ENCODE results near the gene HDDC3.
A peak's percentile ranks its signal among the peaks of the same experiment; 100 is the strongest.

Gene HDDC3, protein sequence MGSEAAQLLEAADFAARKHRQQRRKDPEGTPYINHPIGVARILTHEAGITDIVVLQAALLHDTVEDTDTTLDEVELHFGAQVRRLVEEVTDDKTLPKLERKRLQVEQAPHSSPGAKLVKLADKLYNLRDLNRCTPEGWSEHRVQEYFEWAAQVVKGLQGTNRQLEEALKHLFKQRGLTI

DNA sequence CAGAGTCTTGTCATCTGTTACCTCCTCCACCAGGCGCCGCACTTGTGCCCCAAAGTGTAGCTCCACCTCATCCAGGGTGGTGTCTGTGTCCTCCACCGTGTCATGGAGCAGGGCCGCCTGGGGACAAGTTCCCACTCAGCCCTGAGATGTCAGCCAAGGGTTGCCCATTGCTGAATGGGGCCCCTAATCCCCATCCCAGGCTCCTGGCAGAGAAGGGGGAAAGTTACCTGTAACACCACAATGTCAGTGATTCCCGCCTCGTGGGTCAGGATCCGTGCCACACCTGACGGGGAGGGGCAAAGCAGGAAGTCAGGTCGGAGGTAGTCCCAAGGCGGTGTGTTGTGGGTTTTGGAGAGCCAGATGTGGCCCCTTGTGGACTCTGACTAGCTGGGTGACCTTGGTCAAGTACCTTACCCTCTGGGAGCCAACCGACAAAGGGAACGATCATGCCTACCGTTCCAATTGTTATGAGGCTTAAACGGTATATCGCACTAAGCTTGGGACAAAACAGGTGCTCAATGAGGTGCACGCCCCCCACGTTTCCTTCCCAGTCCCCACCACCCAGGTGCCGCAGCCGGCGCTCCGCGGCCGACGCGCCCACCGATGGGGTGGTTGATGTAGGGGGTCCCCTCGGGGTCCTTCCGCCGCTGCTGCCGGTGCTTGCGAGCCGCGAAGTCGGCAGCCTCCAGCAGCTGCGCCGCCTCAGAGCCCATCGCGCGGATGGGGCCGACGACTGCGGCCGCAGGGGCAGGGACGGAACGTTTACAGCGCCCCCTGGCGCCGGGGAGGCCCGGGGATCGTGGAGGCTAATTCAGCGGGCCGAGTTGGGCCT, at the start of gene HDDC3:
Gene HDDC3, minus strand, starts transcription at position 722 of the 832 bp plus-strand sequence. Its CDS starts 9 bp downstream, at position 713.
- DNase-seq: peak; percentile 89

DNA sequence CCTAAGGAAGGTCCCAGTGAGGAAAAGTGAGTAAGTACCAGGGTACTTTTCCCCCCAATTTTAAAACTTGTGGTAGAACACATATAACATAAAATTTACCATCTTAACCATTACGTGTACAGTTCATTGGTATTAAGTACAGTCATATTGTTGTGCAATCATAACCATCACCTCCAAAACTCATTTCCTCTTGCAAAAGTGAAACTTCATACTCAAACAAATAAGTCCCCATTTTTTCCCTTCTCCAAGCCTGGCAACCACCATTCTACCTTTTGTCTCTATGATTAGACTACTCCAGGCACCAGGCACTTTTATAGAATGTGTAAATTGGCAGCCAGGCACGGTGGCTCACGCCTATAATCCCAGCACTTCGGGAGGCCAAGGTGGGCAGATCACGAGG, 49.8 kb upstream of the HDDC3 start:
- DNase-seq: no peak

DNA sequence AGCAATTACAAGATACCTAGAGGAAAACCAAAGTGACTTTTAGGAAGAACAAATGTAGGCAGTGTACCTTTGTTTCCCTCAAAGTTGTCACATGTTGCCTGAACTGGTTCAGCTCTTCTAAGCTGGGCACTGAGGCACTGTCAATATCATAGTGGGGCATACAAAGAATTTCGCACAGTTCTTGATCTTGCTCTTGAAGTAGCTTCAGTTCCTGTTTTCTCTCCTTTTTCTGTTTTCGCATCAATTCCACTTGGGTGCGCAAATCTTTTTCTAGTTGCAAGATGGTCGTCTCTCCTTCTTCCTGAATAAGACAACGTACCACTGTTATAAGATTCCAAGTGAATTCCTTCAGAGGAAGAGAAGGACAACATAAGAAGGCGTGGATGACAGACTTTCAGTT, 49.3 kb upstream of the HDDC3 start:
- no peak for DNase-seq

DNA sequence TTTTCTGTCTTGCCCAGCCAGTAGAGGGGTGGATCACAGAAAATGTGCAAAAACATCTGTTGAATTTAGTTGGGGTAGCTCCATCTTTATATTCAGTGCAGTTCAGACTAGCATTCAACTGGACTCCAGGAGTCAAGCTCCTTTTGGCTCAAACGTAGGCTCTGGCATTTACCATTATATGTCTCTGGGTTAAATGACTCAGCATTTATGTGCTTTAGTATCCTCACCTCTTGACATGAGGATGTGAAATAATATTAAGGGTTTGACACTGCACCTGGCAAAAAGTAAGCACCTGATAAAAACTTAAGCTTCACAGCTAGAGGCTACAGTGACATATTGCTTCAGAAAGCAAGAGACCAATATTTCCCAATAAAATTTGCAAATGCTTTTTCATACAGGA, 47.2 kb upstream of the HDDC3 start:
- no peak for DNase-seq

DNA sequence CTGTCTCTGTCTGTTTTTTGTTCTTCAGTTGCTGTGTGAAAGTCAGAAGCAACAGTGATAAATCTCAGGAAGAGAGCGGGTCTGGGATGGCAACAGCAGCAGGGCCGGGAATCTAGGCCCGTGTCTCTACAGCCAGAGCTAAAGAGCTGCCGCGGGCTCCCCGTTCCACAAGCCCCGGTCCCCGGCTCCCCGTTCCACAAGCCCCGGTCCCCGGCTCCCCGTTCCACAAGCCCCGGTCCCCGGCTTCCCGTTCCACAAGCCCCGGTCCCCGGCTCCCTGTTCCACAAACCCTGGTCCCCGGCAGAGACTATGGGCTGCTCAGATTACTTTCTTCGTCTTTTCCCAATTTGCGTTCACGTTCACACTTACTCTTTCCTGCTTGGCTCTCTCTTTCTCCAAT, 41.9 kb upstream of the HDDC3 start:
- no peak for DNase-seq

DNA sequence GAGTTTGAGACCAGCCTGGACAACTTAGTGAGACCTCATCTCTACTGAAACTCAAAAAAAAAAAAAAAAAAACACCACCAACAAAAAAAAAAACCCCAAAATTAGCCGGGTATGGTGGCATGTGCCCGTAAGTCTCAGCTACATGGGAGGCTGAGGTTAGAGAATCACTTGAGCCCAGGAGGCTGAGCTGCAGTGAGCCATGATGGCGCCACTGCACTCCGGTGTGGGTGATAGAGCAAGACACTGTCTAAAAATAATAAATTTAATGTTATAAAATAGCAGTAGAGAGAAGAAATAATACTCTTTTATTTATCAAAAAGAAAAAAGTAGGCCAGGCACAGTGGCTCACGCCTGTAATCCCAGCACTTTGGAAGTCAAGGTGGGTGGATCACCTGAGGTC, 39.8 kb upstream of the HDDC3 start:
- DNase-seq: no peak

DNA sequence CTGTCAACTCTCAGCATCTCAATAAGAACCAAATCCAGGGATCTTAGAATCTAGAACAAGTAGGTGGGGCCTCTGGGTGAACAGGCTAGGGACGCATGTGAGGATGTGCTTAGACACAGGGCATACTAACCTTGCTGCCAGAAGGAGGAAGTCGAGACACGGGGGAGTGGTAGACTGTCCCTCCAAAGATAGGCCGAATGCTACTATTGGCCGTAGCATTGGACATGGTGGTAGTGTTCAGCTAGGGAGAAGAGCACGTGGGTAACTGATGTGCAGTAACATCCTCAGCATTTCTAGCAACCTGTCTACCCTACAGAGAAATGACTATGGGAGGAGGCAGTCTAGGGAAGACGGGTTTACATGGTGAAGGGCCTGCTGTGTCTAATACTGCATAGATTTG, 37.9 kb upstream of the HDDC3 start:
- DNase-seq: no peak

DNA sequence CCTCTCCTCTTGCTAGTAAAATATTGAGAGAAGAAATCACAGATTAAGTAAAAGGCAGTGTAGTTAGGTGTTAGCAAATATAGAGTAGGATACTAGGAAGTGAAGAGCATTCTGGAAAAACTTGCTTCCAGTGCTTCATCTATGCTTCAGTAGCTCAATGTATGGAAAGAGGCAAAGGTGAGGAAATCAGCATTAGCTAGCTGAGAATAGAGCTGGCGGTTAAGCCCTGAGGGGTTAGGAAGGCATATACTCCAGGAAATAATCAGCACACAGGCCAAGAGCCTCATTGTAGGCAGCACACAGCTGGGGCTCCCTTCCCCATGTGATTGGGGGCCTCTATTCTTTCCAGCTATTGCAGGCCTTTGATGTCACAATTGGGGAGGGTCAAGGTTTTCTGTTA, 36.1 kb upstream of the HDDC3 start:
- no peak for DNase-seq

DNA sequence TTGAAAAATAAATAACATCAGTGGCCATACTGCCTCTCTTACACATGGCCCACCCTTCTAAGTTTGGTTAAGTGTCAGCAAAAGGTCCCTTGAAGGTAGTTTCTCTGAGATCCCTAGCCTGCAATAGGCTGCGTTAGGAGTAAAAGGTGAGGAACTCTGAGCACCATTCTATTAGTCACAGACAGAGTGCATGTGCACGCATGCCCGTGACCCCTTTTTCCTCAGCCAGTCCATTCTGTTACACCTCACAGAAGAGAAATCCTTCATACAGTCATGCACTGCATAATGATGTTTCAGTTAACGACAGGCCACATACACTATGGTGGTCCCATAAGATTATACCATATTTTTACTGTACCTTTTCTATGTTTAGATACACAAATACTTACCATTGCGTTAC, 34.9 kb upstream of the HDDC3 start:
- no peak for DNase-seq

DNA sequence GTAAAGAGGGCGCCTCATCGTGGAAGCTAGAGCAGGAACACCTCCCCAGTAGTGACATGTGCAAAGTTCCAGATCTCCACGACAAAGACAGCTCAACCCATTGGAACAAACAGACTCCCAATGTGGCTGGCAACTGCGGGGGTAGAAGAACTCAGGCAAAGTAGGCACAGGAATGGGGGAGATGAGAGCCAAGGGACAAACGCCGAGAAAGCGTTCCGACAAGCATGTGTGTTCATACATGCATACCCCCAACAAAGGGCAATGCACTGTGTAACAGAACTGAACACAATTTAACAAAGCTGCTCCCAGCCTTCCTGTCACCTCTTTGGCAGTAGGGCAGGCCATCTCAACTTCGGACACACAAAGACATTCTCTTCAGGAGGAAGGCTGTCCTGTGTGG, 33.9 kb upstream of the HDDC3 start:
- DNase-seq: no peak

DNA sequence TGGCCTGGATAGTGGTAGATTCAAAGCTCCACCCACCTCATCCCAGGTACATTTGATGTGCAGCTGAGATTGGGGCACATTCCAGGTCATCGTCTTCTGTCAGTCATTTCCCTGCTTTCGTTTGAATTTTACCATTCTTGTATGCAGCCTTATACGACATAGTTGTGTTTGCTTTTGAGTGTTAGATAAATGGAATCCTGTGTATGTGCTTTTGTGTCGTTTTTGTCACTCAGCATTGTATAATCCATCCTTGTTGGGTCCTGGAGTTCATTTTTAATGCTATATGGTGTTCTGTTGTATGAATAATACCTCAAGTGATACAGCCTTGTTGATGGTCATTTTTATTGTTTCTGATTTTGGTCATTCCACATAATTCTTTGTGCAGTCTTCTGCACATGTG, 29.7 kb upstream of the HDDC3 start:
- DNase-seq: no peak

DNA sequence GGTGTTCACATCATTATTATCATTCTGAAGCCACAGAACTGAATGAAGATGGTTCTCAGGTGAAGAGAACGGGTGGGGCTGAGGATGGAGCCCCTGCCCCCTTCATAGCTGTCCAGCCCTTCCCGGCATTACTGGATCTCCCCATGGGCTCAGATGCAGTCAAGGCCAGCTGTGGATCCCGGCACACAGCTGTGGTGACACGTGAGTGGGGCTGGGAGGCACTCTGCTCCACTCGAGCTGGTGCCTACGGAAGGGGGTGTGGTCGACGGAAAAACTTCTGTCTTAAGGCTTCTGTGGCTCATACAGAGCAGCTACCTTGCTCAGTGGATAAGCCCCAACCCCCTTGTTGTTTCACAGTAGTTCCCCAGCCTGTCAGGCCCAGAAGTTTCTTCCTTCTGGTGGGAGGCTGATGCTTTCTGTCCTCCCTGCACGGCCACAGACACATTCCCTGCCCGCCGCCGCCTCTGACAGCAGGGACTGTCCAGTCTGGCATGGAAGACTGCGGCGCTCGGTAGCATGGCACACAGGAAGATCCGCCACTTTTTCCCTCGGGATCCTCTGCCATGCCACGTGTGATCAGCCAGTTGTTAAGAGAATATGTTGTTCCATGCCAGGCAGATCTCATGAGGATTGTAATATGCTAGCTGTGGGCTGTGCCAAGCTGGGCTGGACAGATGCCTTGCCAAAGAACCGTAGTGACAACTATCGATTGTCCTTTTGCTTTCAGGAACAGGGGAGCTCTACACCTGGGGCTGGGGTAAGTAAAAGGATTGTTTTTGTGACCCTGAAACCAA, 28.1 kb upstream of the HDDC3 start:
- peak; percentile 48 for DNase-seq

DNA sequence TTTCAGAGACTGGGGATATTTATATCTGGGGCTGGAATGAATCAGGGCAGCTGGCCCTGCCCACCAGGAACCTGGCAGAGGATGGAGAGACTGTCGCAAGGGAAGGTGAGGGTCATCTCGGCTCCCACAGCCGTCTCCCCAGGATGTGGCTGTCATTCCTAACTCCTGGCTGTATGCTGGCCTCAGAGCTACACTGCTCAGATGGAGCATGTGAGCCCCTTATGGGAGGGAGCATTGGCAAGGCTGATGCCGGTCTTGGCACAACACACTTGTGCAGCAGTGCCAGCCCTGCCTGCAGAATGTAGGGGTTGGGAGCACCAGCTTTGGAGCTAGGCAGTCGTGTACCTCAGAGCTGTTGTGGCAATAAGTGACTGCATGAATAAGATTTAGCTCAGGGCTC, 27.5 kb upstream of the HDDC3 start:
- peak; percentile 81 for DNase-seq

DNA sequence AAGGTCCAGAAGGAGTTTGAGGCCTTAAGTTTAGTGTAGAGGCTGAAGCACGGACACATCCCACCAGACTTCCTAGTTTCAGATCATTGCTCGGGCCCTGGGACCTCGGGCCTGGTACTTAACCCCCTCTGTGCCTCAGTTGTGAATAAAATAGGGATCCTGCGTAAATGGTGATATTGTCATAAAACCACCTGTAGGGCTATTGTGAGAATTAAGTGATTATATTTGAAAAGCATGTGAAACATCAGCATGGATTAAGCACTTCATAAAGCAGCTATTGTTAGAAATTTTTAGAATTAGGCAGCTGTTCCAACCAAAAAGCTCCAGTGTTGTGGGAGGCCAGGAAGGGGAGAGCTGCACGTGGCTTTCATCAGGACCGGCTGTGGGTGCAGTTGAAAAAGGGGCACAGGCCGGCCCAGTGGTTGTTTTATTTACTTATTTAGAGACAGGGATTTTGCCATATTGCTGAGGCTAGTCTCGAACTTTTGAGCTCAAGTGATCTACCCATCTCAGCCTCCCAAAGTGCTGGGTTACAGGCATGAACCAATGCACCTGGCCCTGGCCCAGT, 26.8 kb upstream of the HDDC3 start:
- no peak for DNase-seq

DNA sequence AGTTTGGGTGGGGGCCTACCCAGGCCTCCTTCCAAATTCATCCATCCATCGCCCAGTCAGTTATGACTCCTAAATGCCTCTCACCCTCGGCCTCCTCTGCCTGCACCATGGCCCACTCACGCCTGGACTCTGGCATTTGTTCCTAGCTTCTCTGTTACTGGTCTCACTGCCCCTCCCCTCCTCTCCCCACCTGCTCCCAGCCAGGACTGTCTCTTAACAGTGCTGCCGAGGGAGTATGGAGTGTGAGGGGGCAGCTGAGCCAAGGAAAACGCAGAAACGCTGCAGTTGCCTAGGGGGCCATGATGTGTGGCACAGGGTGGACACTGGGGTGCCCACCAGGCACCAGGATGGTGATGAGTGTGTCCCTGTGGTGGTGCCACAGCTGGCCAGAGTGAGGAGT, 25.4 kb upstream of the HDDC3 start:
- DNase-seq: no peak

DNA sequence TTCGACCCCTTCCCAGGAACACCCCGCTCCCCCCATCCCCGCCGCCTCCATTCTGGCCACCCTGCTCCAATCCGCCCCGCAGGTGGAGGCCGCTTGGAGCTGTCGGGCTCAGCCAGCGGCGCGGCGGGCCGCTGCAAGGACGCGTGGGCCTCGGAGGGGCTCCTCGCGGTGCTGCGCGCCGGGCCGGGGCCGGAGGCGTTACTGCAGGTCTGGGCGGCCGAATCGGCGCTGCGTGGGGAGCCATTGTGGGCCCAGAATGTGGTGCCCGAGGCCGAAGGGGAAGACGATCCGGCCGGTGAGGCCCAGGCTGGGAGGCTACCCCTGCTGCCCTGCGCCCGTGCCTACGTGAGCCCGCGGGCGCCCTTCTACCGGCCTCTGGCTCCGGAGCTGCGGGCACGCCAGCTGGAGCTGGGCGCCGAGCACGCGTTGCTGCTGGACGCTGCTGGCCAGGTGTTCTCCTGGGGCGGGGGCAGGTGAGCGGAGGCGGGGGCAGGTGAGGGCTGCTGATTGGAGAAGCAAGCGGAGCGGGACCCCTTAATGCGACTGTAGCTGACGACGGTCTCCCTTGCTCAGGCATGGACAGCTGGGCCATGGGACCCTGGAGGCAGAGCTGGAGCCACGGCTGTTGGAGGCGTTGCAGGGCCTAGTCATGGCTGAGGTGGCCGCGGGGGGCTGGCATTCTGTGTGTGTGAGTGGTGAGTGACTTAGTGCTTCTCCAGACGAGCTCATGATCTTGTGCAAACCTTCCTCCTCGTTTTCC, 24.9 kb upstream of the HDDC3 start:
- no peak for DNase-seq

DNA sequence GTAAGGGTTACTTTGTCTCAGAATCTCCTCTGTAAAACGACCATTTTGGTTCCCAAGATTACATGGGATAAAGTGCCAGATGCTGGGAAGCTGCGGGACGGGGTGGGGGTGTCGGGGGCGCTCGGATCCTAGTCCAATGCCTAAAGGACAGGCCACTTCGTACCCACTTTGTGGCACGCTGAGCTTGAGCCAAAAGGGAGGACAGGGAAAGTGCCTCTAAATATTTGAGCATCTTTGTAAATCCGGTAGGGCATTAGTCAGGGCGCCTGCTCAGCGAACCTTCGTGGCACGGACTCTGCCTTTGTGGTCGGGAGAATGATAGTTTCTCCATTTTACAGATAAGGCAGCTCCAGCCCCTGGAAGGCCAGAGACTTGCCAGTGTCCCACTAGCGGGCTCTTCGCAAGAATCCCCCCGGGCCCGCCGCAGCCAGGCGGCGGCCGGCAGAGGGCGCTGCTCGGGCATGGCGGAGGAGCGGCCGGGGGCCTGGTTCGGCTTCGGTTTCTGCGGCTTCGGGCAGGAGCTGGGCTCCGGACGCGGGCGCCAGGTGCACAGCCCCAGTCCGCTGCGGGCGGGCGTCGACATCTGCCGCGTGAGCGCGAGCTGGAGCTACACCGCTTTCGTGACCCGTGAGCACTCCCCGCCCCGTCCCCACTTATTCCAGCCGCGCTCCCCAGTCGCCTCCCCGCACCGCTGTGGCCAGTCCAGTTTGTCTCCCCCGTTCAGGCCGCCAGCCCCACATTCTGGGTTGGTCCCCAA, 24.1 kb upstream of the HDDC3 start:
- peak; percentile 86 for DNase-seq

DNA sequence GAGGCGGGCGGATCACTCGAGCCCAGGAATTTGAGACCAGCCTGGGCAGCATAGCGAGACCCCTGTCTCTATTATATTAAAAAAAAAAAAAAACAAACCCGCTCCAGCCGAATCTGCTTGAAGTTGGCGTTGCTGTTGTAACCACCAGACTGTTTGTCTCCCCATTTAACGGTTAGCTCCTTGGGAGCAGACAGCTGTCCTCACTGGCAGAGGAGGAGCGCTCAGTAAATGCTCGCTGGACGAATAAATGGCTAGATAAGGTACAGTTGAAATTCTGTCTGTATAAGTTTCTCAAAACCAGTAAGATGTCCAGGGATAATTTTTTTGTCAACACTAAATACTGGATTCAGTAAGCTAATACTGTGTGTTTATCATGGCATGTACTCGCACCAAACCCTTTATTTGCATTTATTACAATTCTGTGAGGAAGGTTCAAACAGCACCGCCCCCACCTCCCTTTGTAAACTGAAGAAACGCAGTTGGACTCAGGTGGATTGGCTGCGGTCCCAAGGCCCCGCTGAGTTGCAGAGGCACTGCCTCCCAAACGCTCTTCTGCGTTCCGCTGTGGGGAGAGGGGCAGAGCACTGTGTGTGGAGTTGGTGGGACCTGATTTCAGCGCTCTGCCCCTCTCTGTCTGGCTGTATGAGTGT, 23.4 kb upstream of the HDDC3 start:
- no peak for DNase-seq

DNA sequence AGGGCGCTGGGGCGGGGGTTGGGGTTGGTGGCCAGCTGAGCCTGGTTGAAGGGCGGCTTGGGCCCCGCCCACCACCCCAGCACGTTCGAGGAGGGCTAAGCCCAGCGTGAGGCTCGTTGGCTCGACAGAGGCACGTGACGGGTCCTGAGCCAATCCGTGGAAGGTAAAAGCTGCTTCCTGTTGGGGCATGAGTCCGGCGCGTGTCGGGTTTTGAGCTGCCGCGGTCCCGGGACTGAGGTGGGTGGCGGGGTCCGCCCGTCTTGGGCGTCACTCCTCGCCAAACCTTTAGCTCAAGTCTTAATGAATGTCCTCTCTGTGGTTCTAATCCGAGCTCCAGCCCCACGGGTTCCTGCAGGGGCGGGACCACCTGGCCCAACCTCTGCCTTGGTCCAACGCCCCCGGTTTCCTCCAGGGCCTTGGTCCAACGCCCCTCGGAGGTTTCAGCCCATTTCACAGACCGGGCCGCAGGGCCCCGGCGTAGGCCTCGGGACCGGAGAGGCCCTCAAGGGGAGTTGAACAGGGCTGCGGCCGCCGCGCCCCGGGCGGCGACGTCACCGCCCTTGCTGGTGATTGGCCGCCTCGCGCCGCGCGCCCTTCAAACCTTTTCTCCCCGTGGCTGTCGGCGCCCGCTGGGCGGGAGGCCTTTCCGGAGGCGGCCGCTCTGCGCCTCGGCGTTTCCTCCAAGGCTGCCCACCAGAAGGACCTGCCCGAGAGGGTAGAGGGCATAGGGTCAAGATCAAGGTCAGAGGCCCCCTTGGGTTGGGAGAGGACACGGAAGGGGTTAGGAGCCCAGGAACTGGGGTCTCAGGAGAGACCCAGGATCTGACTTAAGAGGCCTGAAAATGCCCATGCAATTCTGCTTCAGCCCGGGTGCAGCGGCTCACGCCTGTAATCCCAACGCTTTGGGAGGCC, 22.6 kb upstream of the HDDC3 start, which contains the start of gene RCCD1:
Gene RCCD1, plus strand, starts transcription at position 173 of the 912 bp plus-strand sequence. CDS start 1,851 bp downstream, outside the sequence.
- DNase-seq: peak; percentile 96

All from left hindlimb (tissue), 1 donor.